ENCODE data around the gene ARID1A. TPM values are rescaled to one million over a fixed set of nuclear protein-coding genes. Genes with fewer than 3 reads are reported as not detected.
A peak's percentile ranks its signal among the peaks of the same experiment; 100 is the strongest.

The ARID1A gene
- total and polyA plus RNA-seq, 9 of the 15 experiments (the other 6 are each of a cell fraction or from before 2014, with no cell fraction given), result 8.3 to 88.3 (median 22.5) TPM

- TF ChIP-seq MTF1 (CRISPR knock-in tag; IDR thresholded peaks at IDR 0.05; ENCODE audit: borderline replicate concordance) (no peak), RAD21 (CRISPR knock-in tag; conservative IDR thresholded peaks at IDR 0.05 in 1 of 2, IDR thresholded peaks at IDR 0.05 in 1 of 2) (peak; percentile 38 to 52), EWSR1 (IDR thresholded peaks at IDR 0.05; ENCODE audit: borderline replicate concordance, low read depth, partially characterized antibody) (no peak), FOXA1 (IDR thresholded peaks at IDR 0.05; ENCODE audit: borderline replicate concordance) (no peak), EZH2 (IDR thresholded peaks at IDR 0.05; ENCODE audit: borderline replicate concordance, low read depth, low read length) (no peak), MEF2A (IDR thresholded peaks at IDR 0.05; ENCODE audit: control insufficient read depth, low read depth, low read length) (peak; percentile 99), HDAC3 (IDR thresholded peaks at IDR 0.05; ENCODE audit: borderline replicate concordance, partially characterized antibody) (peak; percentile 42), NFIX (CRISPR knock-in tag; IDR thresholded peaks at IDR 0.05; ENCODE audit: low read depth) (no peak), ZSCAN29 (IDR thresholded peaks at IDR 0.05) (no peak), ZNF212 (CRISPR knock-in tag; IDR thresholded peaks at IDR 0.05) (no peak), ETV1 (tag; conservative IDR thresholded peaks at IDR 0.05; ENCODE audit: low read depth) (peak; percentile 100), LEF1 (IDR thresholded peaks at IDR 0.05) (peak; percentile 83), NCOA1 (IDR thresholded peaks at IDR 0.05; ENCODE audit: low read depth) (peak; percentile 80), ZZZ3 (IDR thresholded peaks at IDR 0.05) (no peak)
- TF ChIP-seq, protein P1, sequence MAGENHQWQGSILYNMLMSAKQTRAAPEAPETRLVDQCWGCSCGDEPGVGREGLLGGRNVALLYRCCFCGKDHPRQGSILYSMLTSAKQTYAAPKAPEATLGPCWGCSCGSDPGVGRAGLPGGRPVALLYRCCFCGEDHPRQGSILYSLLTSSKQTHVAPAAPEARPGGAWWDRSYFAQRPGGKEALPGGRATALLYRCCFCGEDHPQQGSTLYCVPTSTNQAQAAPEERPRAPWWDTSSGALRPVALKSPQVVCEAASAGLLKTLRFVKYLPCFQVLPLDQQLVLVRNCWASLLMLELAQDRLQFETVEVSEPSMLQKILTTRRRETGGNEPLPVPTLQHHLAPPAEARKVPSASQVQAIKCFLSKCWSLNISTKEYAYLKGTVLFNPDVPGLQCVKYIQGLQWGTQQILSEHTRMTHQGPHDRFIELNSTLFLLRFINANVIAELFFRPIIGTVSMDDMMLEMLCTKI (IDR thresholded peaks at IDR 0.05; ENCODE audit: partially characterized antibody), result no peak
- TF ChIP-seq, protein P2, sequence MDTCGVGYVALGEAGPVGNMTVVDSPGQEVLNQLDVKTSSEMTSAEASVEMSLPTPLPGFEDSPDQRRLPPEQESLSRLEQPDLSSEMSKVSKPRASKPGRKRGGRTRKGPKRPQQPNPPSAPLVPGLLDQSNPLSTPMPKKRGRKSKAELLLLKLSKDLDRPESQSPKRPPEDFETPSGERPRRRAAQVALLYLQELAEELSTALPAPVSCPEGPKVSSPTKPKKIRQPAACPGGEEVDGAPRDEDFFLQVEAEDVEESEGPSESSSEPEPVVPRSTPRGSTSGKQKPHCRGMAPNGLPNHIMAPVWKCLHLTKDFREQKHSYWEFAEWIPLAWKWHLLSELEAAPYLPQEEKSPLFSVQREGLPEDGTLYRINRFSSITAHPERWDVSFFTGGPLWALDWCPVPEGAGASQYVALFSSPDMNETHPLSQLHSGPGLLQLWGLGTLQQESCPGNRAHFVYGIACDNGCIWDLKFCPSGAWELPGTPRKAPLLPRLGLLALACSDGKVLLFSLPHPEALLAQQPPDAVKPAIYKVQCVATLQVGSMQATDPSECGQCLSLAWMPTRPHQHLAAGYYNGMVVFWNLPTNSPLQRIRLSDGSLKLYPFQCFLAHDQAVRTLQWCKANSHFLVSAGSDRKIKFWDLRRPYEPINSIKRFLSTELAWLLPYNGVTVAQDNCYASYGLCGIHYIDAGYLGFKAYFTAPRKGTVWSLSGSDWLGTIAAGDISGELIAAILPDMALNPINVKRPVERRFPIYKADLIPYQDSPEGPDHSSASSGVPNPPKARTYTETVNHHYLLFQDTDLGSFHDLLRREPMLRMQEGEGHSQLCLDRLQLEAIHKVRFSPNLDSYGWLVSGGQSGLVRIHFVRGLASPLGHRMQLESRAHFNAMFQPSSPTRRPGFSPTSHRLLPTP (IDR thresholded peaks at IDR 0.05; ENCODE audit: borderline replicate concordance, extremely low read depth, insufficient read length), result no peak
- TF ChIP-seq, protein P3, sequence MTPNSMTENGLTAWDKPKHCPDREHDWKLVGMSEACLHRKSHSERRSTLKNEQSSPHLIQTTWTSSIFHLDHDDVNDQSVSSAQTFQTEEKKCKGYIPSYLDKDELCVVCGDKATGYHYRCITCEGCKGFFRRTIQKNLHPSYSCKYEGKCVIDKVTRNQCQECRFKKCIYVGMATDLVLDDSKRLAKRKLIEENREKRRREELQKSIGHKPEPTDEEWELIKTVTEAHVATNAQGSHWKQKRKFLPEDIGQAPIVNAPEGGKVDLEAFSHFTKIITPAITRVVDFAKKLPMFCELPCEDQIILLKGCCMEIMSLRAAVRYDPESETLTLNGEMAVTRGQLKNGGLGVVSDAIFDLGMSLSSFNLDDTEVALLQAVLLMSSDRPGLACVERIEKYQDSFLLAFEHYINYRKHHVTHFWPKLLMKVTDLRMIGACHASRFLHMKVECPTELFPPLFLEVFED (CRISPR knock-in tag; conservative IDR thresholded peaks at IDR 0.05), result no peak
Observed at GRCh38 chr1:26744075-26744959, 48.5 kb downstream of the ARID1A start (continued).

All from K562 (cell line).